NCI-H2196 treated with DMSO at 0.1 percent for 48 hours (cell line): Measurements from ENCODE around the gene PDE3B.
"Not testable (repeated sequence)": the region's sequence is repeated elsewhere in the genome, so short reads cannot be mapped to it uniquely, and the experiment has no call there.

Experiments
- DNase-seq: peaks from one replicate; lab custom pipeline; 2025; ENCODE audit not compliant: unreplicated experiment; lab: John Stamatoyannopoulos, UW

The PDE3B gene

DNA sequence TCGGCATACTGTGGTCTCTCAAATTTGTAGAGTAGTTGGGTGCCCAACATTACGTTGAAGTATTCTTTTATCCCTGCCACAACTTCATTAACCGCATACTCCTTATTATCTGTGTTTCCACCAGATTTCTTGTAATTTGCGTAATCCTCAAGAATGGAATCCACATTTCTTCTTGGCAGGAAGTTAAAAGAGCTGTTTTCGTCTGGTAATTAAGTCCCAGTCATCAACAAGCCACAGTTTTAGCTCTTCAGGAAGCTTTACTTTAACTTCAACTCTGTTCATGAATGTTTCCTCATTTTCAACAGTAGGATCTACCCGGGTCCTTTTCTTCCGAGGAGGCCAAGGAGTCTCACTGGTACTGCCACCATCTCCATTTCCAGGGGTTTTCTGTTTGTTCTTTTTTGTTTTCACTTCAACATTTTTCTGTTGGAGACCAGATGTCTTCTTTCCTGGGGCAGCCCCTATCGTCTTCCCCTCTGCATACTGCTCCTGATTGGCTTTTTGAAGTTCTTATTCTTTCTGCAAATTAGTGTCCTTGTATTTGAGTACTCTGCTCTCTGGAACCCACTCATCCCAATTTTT is 30.3 kb downstream of the PDE3B start:
- DNase-seq, result no peak

DNA sequence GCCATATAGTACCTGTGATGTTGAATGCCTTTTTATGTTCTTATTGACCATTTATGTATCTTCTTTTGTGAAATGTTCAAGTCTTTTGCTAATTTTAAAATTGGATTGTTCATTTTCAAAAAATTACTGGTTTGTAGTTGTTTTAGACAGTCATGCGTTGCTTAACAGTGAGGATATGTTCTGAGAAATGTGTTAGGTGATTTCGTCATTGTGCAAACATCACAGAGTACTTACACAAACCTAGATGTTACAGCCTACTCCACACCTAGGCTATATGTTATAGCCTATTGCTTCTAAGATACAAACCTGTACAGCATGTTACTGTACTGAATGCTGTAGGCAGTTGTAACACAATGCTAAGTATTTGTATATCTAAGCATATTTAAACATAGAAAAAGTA is 32.5 kb downstream of the PDE3B start:
- no peak for DNase-seq

GRCh38 chr11:14677146-14677545 is 33.5 kb downstream of the PDE3B start:
- no peak for DNase-seq

- no peak for DNase-seq
These were observed 34.7 kb downstream of the PDE3B start for GRCh38 chr11:14678350-14678749.

- DNase-seq, result no peak
These were observed 36.1 kb downstream of the PDE3B start for GRCh38 chr11:14679662-14680061.

- DNase-seq, result not testable (repeated sequence)
These were observed 40.8 kb downstream of the PDE3B start for GRCh38 chr11:14684234-14684915.

DNA sequence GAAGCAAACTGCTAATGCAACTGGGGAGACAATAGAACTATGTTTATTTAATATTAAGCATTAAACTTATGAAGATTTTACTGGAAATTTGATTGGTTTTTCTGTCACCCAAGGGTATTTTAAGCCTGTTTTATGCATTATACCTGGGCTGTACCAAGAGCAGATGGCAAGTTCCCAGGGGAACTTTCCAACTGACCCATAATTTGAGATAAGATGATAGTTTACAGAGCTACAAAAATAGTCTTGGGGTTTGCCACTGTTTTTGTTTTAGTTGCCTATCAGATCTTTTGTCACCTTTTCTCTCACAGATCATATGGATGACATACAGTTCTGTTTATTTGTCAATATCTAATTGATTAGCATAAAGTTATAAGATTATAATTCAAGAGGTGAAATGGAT is 43.9 kb downstream of the PDE3B start:
- no peak for DNase-seq

DNA sequence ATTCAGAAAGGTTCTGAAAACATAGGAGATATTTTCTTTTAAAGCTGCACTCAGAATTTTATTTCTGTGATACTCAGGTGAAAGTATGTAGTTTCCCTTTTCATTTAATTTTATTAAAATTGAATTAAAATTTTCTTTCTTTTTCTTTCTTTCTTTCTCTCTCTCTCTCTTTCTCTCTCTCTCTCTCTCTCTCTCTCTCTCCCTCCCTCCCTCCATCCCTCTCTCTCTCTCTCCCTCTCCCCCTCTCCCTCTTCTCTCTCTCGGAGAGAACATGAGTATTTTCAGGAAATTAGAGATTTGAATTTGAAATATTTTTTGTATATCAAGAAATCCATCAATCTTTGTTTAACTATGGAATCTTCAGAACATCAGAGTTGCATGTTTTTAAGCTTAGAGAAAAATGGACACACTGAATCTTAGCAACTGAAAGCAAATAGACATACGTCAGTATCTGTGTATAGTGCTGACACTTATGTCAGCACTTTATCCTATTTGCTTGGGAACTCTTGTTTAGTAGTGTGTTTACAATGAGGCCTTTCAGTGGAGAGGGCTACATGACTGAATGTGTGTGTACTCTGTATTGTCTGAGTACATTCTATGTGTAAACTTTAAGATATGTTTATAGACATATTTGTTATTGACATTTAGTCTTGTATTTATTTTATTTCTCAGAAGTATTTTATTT is 44.5 kb downstream of the PDE3B start:
- DNase-seq, result no peak

- not testable (repeated sequence) for DNase-seq
These were observed 52.1 kb downstream of the PDE3B start for GRCh38 chr11:14695656-14696055.

- no peak for DNase-seq
These were observed 55.2 kb downstream of the PDE3B start for GRCh38 chr11:14698771-14699170.

DNA sequence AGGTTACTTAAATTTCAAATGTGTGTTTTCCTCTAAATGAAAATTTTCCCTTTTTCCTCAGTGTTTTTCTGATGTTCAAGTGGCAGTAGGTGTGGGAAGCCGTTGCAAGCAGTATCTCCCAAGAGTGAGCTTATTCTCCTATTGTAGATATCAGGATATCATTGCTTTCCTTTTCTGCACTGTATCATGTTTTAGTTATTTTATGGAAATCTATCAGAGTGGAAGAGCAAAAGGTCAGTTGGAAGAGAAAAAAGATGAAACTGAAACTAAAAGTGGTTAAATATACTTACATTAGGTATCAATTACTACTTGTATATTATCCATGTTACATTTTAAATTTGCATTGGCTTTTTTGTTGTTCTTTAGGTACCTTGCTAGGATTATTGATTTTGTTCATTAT is 57.0 kb downstream of the PDE3B start:
- no peak for DNase-seq

DNA sequence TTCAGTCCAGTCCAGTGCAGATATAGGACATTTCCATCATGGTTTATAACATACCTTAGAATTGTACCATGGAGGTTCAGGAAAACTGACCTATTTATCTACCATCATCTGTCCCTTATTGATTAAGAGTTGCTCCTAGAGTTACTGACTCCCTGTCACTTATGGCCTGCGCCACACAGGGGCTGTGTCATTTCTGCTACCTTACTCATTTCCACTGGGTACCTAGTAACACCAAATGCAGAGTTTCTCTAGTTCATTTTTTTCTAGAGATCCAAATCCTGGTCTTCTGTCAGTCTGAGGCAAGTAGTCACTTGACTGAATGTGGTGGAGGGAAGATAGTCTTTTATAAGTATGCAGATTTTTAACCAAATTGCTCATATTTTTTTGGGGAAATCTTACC is 59.2 kb downstream of the PDE3B start:
- DNase-seq, result no peak

- DNase-seq, result no peak
These were observed 60.1 kb downstream of the PDE3B start for GRCh38 chr11:14703731-14704130.

DNA sequence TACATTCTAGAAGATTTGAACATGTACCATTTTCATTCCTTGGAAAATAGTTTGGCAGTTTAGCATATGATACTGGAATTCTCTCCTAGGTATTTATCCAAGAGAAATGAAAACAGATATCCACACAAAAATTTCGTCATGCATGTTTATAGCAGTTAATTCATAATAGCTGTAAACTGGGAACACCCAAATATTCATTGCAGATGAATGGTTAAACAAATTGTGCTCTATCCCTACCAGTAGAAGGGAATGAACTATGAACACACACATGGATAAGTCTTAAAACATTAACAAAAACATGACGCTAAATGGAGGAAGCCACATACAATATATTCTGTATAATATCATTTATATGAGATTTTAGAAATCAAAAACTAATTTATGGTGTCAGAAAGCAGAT is 61.5 kb downstream of the PDE3B start:
- no peak for DNase-seq

DNA sequence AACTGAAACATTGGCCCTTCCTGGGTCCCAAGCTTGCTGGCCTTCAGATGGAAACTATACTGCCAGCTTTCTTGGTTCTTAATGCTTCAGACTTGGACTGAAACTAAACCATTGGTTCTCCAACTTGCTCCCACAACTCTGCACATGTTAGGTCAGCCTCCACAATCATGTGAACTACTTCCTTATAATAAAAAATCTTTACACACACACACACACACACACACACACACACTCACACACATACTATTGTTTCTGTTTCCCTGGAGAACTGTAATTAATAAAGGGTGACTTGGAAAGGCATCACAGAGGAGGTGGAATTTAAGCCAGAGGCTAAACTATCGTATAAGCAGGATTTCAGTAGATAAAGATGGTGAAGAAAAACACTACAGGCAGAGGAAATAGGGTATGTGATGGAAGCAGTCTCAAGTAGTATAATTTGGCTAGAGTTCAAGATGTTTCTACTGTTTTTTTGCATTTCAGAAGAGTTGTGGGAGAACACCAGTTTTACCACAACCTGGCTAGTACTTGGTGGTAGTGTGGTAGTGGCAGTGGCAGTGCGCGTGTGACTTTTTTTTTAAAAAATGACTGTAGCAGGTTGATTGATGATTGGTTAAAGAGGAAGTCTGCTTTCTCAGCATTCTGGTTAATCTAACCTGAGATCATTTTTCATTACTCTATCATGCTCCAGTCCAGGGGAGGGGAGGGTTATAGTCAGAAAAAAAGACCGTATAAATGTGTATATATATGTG is 70.1 kb downstream of the PDE3B start:
- DNase-seq, result no peak

- DNase-seq, result not testable (repeated sequence)
These were observed 72.1 kb downstream of the PDE3B start for GRCh38 chr11:14715669-14716068.

GRCh38 chr11:14722496-14722895 is 78.9 kb downstream of the PDE3B start:
- no peak for DNase-seq

DNA sequence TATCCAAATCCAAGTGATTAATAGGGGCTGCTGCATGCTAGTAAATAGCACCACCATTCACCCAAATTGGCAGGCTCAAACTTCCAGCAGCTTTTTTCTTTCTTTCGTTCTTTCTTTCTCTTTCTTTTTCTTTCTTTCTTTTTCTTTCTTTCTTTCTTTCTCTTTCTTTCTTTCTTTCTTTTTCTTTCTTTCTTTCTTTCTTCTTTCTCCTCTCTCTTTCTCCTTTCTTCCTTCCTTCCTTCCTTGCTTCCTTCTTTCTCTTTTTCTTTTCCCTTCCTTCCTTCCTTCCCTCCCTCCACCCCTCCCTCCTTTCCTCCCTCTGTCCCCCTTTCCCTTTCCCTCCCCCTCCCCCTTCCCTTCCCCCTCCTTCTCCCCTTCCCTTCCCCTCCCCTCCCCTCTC is 81.5 kb downstream of the PDE3B start:
- no peak for DNase-seq

DNA sequence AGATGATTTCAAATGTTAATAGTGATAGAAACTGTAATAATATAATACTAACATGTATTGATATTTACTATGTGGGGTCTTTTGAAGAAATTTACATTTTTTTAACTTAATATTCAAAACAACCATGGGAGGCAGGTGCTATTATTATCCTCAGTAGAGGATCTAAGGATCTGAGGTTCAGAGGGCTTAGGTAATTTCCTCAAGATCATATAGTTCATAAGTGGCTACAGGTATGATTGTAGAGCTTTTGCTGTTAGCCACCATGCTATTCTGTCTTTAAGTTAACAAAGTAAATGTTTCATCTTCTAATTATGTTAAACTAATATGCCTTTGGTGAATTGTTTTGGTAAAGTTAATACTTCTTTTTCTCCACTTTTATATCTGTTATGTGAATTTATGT is 83.6 kb downstream of the PDE3B start:
- no peak for DNase-seq

- DNase-seq, result no peak
These were observed 84.1 kb downstream of the PDE3B start for GRCh38 chr11:14727746-14728145.

- DNase-seq, result not testable (repeated sequence)
These were observed 96.9 kb downstream of the PDE3B start for GRCh38 chr11:14740539-14740938.

- DNase-seq, result no peak
These were observed 97.6 kb downstream of the PDE3B start for GRCh38 chr11:14741195-14741594.
